HUES6 (cell line): ENCODE results near the gene ARPC2.

Source experiments
- H3K27ac ChIP-seq: 2 replicates; pipeline ENCODE4 v1.7.0; 2013; ENCODE audit warnings: low read depth, mild to moderate bottlenecking, low read length, inconsistent platforms
- H3K27me3 ChIP-seq: 2 replicates; pipeline ENCODE4 v1.6.1; 2013; ENCODE audit warnings: low read length; ENCODE audit not compliant: control insufficient read depth, insufficient read depth
- H3K36me3 ChIP-seq: 2 replicates; pipeline ENCODE4 v1.6.1; 2013; ENCODE audit warnings: low read length; ENCODE audit not compliant: control insufficient read depth, insufficient read depth
- H3K4me1 ChIP-seq: 2 replicates; pipeline ENCODE4 v1.6.1; 2013; ENCODE audit warnings: low read length; ENCODE audit not compliant: control insufficient read depth, insufficient read depth
- H3K4me3 ChIP-seq: 2 replicates; pipeline ENCODE4 v1.5.1; 2013; ENCODE audit warnings: low read depth, low read length
- H3K9ac ChIP-seq: one replicate; pipeline ENCODE4 v1.6.1; 2013; ENCODE audit warnings: mild to moderate bottlenecking, low read length
- H3K9me3 ChIP-seq: 2 replicates; pipeline ENCODE4 v1.6.1; 2013; ENCODE audit warnings: low read depth, low read length; ENCODE audit not compliant: control insufficient read depth, insufficient read depth

ARPC2 gene

DNA sequence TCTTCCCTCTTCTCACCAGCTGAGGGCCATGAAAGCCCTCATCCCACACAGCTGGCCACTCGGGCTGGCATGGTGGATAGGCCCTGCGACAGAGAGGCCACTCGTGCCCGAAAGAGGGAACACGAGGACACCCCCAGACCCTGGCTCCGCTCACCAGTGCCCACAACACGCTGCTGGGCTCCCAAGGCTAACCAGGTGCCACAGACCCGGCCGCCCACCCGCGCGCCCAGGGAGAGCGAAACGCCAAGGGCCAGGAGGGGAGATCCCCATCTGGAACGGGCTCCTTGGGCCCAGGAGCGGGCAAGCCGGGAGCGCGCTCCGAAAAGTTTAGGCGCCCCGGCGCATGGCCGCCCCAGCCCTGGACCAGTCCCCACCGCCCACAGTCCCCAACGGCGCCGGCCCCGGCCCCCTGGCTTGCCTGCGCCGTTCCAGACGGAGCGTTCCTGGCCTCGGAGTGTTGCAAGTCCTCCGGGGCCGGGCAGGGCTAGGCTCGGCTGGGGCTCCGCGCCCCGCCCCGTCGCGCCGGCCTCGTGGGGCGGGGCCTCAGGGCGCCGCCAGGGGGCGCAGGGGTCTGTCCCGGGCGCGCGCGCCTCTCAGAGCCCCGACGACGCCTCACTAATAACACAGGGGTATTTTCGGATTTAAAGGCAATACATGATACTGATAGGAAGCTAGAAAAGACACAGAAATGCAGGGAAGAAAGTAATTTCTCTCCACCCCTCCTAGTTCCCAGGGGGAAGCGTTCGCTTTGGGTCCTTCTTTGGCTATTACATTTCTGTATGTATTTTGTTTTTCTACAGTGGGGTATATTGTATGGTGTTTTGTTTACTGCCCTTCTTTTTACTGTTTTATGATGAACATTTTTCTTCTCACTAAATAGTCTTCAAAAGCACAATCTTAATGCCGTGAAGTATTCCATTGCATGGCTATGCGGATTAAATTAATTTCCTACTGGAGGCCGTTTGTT lies 75.3 kb downstream of the ARPC2 start, which contains the start of gene TMBIM1:
Gene TMBIM1, minus strand, starts transcription at position 456 of the 967 bp plus-strand sequence. CDS start 10,362 bp downstream, outside the sequence.
- Histone ChIP-seq H3K4me1 (peaks cover 45% of the 10 kb centered on the region), H3K27ac (no peak within 1 kb of the TSS), H3K9ac (peak within 1 kb of the TSS; percentile 73), H3K9me3 (no peaks in the 10 kb centered on the region), H3K4me3 (peak within 1 kb of the TSS; percentile 83), H3K27me3 (no peaks in the 10 kb centered on the region), H3K36me3 (no peaks in the 10 kb centered on the region)

DNA sequence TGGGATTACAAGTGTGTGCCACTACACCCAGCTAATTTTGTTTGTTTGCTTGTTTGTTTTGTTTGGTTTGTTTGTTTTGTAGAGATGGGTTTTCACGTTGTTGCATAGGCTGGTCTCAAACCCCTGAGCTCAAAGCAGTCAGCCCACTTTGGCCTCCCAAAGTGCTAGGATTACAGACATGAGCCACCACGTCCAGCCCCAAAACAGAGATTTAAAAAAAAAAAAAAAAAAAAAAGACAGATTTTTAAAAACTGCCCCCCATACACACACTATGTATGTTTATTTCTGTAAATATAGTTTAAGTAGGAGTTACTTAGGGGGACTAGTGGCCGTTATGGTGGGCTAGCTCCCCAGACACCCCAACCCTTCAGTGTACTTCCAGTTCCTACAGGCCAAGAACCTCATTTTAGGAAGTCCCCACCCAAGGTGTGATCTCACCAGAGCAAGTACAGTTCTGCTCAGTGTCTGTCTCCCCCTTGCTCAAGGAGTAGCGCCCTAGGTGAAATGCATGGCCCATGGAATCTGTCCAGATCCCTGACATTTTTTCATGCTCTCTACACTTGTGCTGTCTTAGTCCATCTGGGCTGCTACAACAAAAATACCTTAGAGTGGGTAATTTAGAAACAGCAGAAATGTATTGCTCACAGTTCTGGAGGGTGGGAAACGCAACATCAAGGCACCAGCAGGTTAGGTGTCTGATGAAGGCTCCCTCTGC lies 76.9 kb downstream of the ARPC2 start:
- Histone ChIP-seq H3K4me1 (peaks cover 48% of the 10 kb centered on the region), H3K9ac (no peak overlapping the region)

GRCh38 chr2:218294430-218295022 lies 77.5 kb downstream of the ARPC2 start:
- no peaks in the 10 kb centered on the region for H3K9me3 ChIP-seq
- H3K27me3 ChIP-seq = no peaks in the 10 kb centered on the region
- H3K36me3 ChIP-seq = no peaks in the 10 kb centered on the region
- peaks cover 48% of the 10 kb centered on the region for H3K4me1 ChIP-seq
- no peak overlapping the region for H3K4me3 ChIP-seq
- H3K27ac ChIP-seq = no peak overlapping the region
- H3K9ac ChIP-seq = no peak overlapping the region

More for the DNA sequence above, 76.9 kb downstream of the ARPC2 start:
- H3K36me3 ChIP-seq = no peaks in the 10 kb centered on the region
- H3K4me3 ChIP-seq = no peak overlapping the region
- no peaks in the 10 kb centered on the region for H3K9me3 ChIP-seq
- no peaks in the 10 kb centered on the region for H3K27me3 ChIP-seq
- H3K27ac ChIP-seq = no peak overlapping the region

GRCh38 chr2:218295029-218295428 lies 78.0 kb downstream of the ARPC2 start:
- Histone ChIP-seq H3K27ac (no peak overlapping the region), H3K4me1 (peaks cover 43% of the 10 kb centered on the region)

DNA sequence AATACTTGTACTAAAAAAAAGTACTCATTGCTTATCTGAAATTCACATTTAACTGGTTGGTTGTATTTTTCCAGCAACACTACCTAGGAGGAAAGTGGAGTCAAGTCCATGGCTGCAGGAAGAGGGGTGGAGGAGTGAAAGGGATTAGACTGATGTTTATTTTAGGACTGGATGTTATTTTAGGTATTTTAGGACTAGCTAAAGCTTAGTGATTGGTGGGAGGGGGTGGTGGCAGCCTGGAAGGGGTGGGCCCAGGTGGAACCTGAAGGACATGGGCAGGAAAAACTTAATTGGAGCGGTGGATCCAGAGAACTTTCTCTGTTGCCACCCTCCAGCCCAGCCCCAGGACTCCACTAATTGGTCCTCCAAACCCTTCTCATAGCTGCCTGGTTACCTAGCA lies 79.2 kb downstream of the ARPC2 start:
- Histone ChIP-seq H3K9ac (no peak overlapping the region), H3K27me3 (no peaks in the 10 kb centered on the region), H3K4me1 (peaks cover 32% of the 10 kb centered on the region), H3K9me3 (no peaks in the 10 kb centered on the region), H3K4me3 (no peak overlapping the region), H3K36me3 (no peaks in the 10 kb centered on the region), H3K27ac (no peak overlapping the region)

More at GRCh38 chr2:218295029-218295428, 78.0 kb downstream of the ARPC2 start:
- Histone ChIP-seq H3K9me3 (no peaks in the 10 kb centered on the region), H3K36me3 (no peaks in the 10 kb centered on the region), H3K27me3 (no peaks in the 10 kb centered on the region), H3K4me3 (no peak overlapping the region), H3K9ac (no peak overlapping the region)

DNA sequence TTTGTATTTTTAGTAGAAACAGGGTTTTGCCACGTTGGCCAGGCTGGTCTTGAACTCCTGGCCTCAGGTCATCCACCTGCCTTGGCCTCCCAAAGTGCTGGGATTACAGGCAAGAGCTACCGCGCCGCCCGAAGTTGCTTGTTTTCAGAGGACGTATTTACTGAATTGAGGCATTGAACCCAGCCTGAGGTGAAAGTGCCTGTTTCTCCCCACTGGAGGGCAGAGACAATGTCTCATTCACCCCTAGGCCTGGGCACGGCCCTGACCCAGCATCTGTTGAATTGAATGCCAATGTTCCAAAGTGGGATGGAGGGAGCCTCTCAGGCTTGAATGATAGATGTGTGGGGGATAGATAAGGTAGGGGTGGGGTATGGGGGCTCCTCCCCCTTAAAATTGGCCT lies 79.9 kb downstream of the ARPC2 start:
- Histone ChIP-seq H3K4me1 (peaks cover 25% of the 10 kb centered on the region), H3K27me3 (no peaks in the 10 kb centered on the region), H3K27ac (no peak overlapping the region), H3K4me3 (no peak overlapping the region), H3K9ac (no peak overlapping the region), H3K36me3 (no peaks in the 10 kb centered on the region), H3K9me3 (no peaks in the 10 kb centered on the region)

DNA sequence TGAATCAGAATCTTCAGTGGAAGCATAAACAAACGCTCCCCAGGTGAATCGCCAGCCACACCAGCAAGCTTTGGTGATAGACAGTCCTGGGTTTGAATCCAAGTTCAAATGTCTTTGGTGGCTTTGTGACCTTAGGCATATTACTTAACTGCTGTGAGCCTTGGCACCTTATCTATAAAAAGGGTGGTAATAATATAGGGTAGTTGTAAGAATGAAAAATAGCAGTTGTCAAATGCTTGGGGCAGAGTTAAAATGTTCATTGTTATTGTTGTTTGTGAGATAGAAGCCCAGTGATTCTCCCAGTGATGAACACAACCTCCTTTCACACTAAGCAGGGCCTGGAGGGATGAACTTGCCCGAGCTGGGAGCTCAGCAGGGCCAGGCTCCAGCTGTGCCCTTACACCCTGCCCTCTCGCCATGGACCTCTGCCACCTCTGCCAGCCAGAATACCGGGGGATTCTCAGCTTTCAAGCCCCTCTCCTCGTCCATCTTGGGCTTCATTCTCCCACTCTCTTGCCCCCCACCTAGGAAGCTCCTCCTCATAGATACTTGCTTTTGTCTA lies 81.4 kb downstream of the ARPC2 start:
- no peak overlapping the region for H3K4me3 ChIP-seq
- no peaks in the 10 kb centered on the region for H3K9me3 ChIP-seq
- H3K27ac ChIP-seq = no peak overlapping the region
- H3K9ac ChIP-seq = no peak overlapping the region
- H3K4me1 ChIP-seq = peaks cover 15% of the 10 kb centered on the region
- no peaks in the 10 kb centered on the region for H3K36me3 ChIP-seq
- no peaks in the 10 kb centered on the region for H3K27me3 ChIP-seq

- H3K36me3 ChIP-seq = no peaks in the 10 kb centered on the region
- H3K4me3 ChIP-seq = no peak overlapping the region
- H3K9ac ChIP-seq = no peak overlapping the region
- H3K4me1 ChIP-seq = peaks cover 7% of the 10 kb centered on the region; the same call in 1 of the 2 replicates
- no peaks in the 10 kb centered on the region for H3K9me3 ChIP-seq
- H3K27me3 ChIP-seq = no peaks in the 10 kb centered on the region
- H3K27ac ChIP-seq = no peak overlapping the region
These were observed 83.2 kb downstream of the ARPC2 start for GRCh38 chr2:218300141-218300540.

- Histone ChIP-seq H3K27ac (no peak overlapping the region), H3K27me3 (no peaks in the 10 kb centered on the region), H3K36me3 (no peaks in the 10 kb centered on the region), H3K4me1 (peaks cover 3% of the 10 kb centered on the region; the same call in 1 of the 2 replicates), H3K9ac (no peak overlapping the region), H3K9me3 (no peaks in the 10 kb centered on the region), H3K4me3 (no peak overlapping the region)
These were observed 84.3 kb downstream of the ARPC2 start for GRCh38 chr2:218301176-218301819.
